Trophoblast cell (in vitro differentiated cells and primary cell): ENCODE measurements around the gene PPP3CB.

ENCODE experiments used
- DNase-seq, 2 donors: peaks; one replicate each; pipeline ENCODE4 v3.0.0-alpha.2; 2016
- H2AFZ ChIP-seq: 2 replicates; pipeline ENCODE4 v1.6.1; 2013; ENCODE audit warnings: low read length, moderate library complexity, mild to moderate bottlenecking; ENCODE audit not compliant: insufficient read depth, poor library complexity
- H2AK5ac ChIP-seq: 2 replicates; pipeline ENCODE4 v1.6.1; 2013; ENCODE audit warnings: mild to moderate bottlenecking, low read length
- H2BK120ac ChIP-seq: 2 replicates; pipeline ENCODE4 v1.6.1; 2013; ENCODE audit warnings: low read length, mild to moderate bottlenecking, moderate library complexity; ENCODE audit not compliant: insufficient read depth, poor library complexity
- H2BK12ac ChIP-seq: 2 replicates; pipeline ENCODE4 v1.6.1; 2013; ENCODE audit warnings: mild to moderate bottlenecking, low read length, moderate library complexity
- H2BK5ac ChIP-seq: 2 replicates; pipeline ENCODE4 v1.6.1; 2013; ENCODE audit warnings: low read length, low read depth, moderate library complexity, mild to moderate bottlenecking; ENCODE audit not compliant: poor library complexity
- H3K14ac ChIP-seq: 2 replicates; pipeline ENCODE4 v1.6.1; 2013; ENCODE audit warnings: mild to moderate bottlenecking, low read length
- H3K18ac ChIP-seq: 2 replicates; pipeline ENCODE4 v1.6.1; 2013; ENCODE audit warnings: mild to moderate bottlenecking, low read length
- H3K23ac ChIP-seq: 2 replicates; pipeline ENCODE4 v1.6.1; 2013; ENCODE audit warnings: low read length
- H3K27ac ChIP-seq: 2 replicates; pipeline ENCODE4 v1.5.1; 2013; ENCODE audit warnings: low read depth, mild to moderate bottlenecking, inconsistent platforms, low read length, moderate library complexity
- H3K27me3 ChIP-seq: 2 replicates; pipeline ENCODE4 v1.6.1; 2013; ENCODE audit warnings: inconsistent platforms, mild to moderate bottlenecking, low read length, moderate library complexity; ENCODE audit not compliant: insufficient read depth
- H3K36me3 ChIP-seq, 2 experiments: 1 replicate in 1 of 2; 2 replicates in 1 of 2; pipeline ENCODE4 v1.6.1; 2013; ENCODE audit warnings: low read length in 2 of 2, mild to moderate bottlenecking in 2 of 2, moderate library complexity in 1 of 2; ENCODE audit not compliant: insufficient read depth in 2 of 2, control insufficient read depth in 1 of 2
- H3K4ac ChIP-seq: 2 replicates; pipeline ENCODE4 v1.6.1; 2013; ENCODE audit warnings: low read depth, mild to moderate bottlenecking, low read length, moderate library complexity
- H3K4me1 ChIP-seq, 2 experiments: 1 replicate in 1 of 2; 2 replicates in 1 of 2; pipeline ENCODE4 v1.6.1; 2013; ENCODE audit warnings: low read length in 2 of 2, mild to moderate bottlenecking in 2 of 2, moderate library complexity in 1 of 2; ENCODE audit not compliant: insufficient read depth in 2 of 2, control insufficient read depth in 1 of 2
- H3K4me2 ChIP-seq: 2 replicates; pipeline ENCODE4 v1.6.1; 2013; ENCODE audit warnings: inconsistent platforms, mild to moderate bottlenecking, low read length, moderate library complexity
- H3K4me3 ChIP-seq: 2 replicates; pipeline ENCODE4 v1.5.1; 2013; ENCODE audit warnings: mild to moderate bottlenecking, low read depth, low read length, inconsistent platforms
- H3K79me1 ChIP-seq: one replicate; pipeline ENCODE4 v1.6.1; 2013; ENCODE audit warnings: low read length
- H3K79me2 ChIP-seq: 2 replicates; pipeline ENCODE4 v1.6.1; 2013; ENCODE audit warnings: low read length, mild to moderate bottlenecking; ENCODE audit not compliant: control insufficient read depth, insufficient read depth, poor library complexity
- H3K9ac ChIP-seq: 2 replicates; pipeline ENCODE4 v1.6.1; 2013; ENCODE audit warnings: mild to moderate bottlenecking, low read length
- H3K9me3 ChIP-seq: 2 replicates; pipeline ENCODE4 v1.6.1; 2013; ENCODE audit warnings: low read depth, mild to moderate bottlenecking, control low read depth, inconsistent platforms, low read length; ENCODE audit not compliant: insufficient read depth
- H4K12ac ChIP-seq: 2 replicates; pipeline ENCODE4 v1.6.1; 2013; ENCODE audit warnings: low read depth, mild to moderate bottlenecking, low read length, moderate library complexity
- H4K8ac ChIP-seq: 2 replicates; pipeline ENCODE4 v1.6.1; 2013; ENCODE audit warnings: low read depth, mild to moderate bottlenecking, low read length, moderate library complexity
- H4K91ac ChIP-seq: one replicate; pipeline ENCODE4 v1.6.1; 2013; ENCODE audit warnings: low read depth, mild to moderate bottlenecking, low read length, moderate library complexity
- WGBS: extraction: QIAGEN DNeasy Blood & Tissue Kit; methylation state at CpG from one replicate; pipeline ENCODE4 v1.1.7; 2013; ENCODE audit warnings: missing lambda C conversion rate; ENCODE audit not compliant: insufficient read length, insufficient coverage; ENCODE audit errors: extremely low coverage; 5-methylcytosine and 5-hydroxymethylcytosine counted together

Gene PPP3CB

GRCh38 chr10:73471226-73471625, 24.6 kb downstream of the PPP3CB start:
- Histone ChIP-seq H4K91ac (no peak overlapping the region), H3K4me2 (no peak overlapping the region), H3K27me3 (no peaks in the 10 kb centered on the region), H3K4me3 (no peak overlapping the region), H2BK120ac (no peak overlapping the region), H3K9me3 (no peaks in the 10 kb centered on the region), H3K27ac (no peak overlapping the region), H3K4ac (no peak overlapping the region), H3K23ac (no peak overlapping the region), H3K36me3 (peaks cover 16 to 17% of the 10 kb centered on the region in 2 experiments), H2BK12ac (no peak overlapping the region), H4K8ac (no peak overlapping the region), H2AK5ac (no peak overlapping the region), H3K18ac (no peak overlapping the region), H3K79me1 (no peaks in the 10 kb centered on the region), H3K79me2 (no peaks in the 10 kb centered on the region), H4K12ac (no peak overlapping the region), H2AFZ (no peak overlapping the region), H3K14ac (no peak overlapping the region), H3K9ac (no peak overlapping the region), H3K4me1 (no peaks in the 10 kb centered on the region), H2BK5ac (no peak overlapping the region)
- no CpG with 5 or more reads among the region's 3 CpGs for WGBS
- DNase-seq = no peak

- H2BK120ac ChIP-seq = no peak overlapping the region
- H3K79me2 ChIP-seq = no peaks in the 10 kb centered on the region
- no peak overlapping the region for H2AFZ ChIP-seq
- no peak overlapping the region for H3K4me2 ChIP-seq
- DNase-seq = no peak
- no peak overlapping the region for H4K8ac ChIP-seq
- H3K36me3 ChIP-seq = peaks cover 16% of the 10 kb centered on the region in 2 experiments
- no peak overlapping the region for H3K18ac ChIP-seq
- H3K27ac ChIP-seq = no peak overlapping the region
- H2BK5ac ChIP-seq = no peak overlapping the region
- no peaks in the 10 kb centered on the region for H3K79me1 ChIP-seq
- no peak overlapping the region for H3K4me3 ChIP-seq
- no peaks in the 10 kb centered on the region for H3K4me1 ChIP-seq
- H4K91ac ChIP-seq = no peak overlapping the region
- no peaks in the 10 kb centered on the region for H3K9me3 ChIP-seq
- H3K9ac ChIP-seq = no peak overlapping the region
- H2BK12ac ChIP-seq = no peak overlapping the region
- H3K14ac ChIP-seq = no peak overlapping the region
- H3K27me3 ChIP-seq = no peaks in the 10 kb centered on the region
- H4K12ac ChIP-seq = no peak overlapping the region
- no peak overlapping the region for H3K23ac ChIP-seq
- no peak overlapping the region for H2AK5ac ChIP-seq
- no peak overlapping the region for H3K4ac ChIP-seq
Observed at GRCh38 chr10:73469579-73469978, 26.2 kb downstream of the PPP3CB start.

DNA sequence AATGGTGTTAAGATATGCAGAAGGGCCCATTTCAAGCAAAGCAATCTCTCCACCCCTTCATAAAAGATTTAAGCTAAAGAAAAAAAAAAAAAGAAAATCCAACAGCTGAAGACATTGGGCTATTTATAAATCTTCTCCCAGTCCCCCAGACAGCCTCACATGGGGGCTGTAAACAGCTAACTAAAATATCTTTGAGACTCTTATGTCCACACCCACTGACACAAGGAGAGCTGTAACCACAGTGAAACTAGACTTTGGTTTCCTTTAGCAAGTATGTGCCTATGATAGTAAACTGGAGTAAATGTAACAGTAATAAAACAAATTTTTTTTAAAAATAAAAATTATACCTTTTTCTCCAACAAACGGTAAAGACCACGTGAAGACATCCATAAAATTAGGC, 28.6 kb downstream of the PPP3CB start:
- Histone ChIP-seq H2BK12ac (no peak overlapping the region), H3K4me2 (no peak overlapping the region), H2BK120ac (no peak overlapping the region), H3K36me3 (peaks cover 12 to 13% of the 10 kb centered on the region in 2 experiments), H3K4me3 (no peak overlapping the region), H3K4me1 (no peaks in the 10 kb centered on the region), H3K27ac (no peak overlapping the region), H3K14ac (no peak overlapping the region), H2AK5ac (no peak overlapping the region), H3K27me3 (no peaks in the 10 kb centered on the region), H4K8ac (no peak overlapping the region), H2BK5ac (no peak overlapping the region), H3K79me1 (no peaks in the 10 kb centered on the region), H4K91ac (no peak overlapping the region), H3K9ac (no peak overlapping the region), H3K4ac (no peak overlapping the region), H4K12ac (no peak overlapping the region), H3K18ac (no peak overlapping the region), H3K79me2 (no peaks in the 10 kb centered on the region), H3K23ac (no peak overlapping the region), H3K9me3 (no peaks in the 10 kb centered on the region), H2AFZ (no peak overlapping the region)
- WGBS = no CpG with 5 or more reads among the region's 2 CpGs
- no peak for DNase-seq

DNA sequence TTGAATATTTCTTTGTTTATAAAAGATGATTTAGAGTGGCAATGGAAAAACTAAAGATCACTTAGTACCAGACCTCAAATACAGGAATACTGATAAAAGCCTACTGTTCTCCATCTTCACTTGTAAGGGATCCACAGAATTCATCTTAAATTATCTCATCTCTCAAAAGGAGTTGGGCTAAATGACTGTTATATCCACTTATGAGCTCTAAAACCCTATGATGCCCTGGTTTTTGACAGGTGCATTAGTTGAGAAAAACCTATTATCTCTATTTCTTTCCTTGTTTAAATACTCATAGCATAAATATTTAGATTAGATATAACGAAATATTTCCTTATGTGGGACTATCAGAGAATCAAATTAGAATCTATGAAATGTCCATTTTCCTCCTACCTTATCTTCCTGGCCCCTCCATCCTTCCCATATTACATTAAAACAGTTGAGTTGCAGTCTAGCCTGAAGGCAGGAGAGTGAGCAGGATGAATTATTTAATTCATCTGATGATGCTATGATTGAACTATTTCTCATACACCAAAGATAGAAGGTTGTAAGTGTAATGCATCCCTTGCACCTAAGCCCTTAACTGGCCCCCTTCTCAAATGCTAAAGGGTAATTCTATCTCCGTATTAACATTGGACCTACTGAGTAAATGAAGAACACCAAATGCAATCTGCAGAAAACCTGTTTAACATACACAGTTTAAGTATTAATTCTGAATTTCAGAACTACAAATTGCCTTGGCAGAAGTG, 29.7 kb downstream of the PPP3CB start:
- Histone ChIP-seq H4K12ac (no peak overlapping the region), H3K23ac (no peak overlapping the region), H4K91ac (no peak overlapping the region), H3K4me1 (no peaks in the 10 kb centered on the region), H3K4me3 (no peak overlapping the region), H3K4me2 (no peak overlapping the region), H3K14ac (no peak overlapping the region), H3K9ac (no peak overlapping the region), H3K27ac (no peak overlapping the region), H3K27me3 (no peaks in the 10 kb centered on the region), H2AFZ (no peak overlapping the region), H3K79me1 (no peaks in the 10 kb centered on the region), H2BK12ac (no peak overlapping the region), H2BK5ac (no peak overlapping the region), H3K9me3 (no peaks in the 10 kb centered on the region), H3K36me3 (peaks cover 12 to 13% of the 10 kb centered on the region in 2 experiments), H3K4ac (no peak overlapping the region), H2AK5ac (no peak overlapping the region), H3K79me2 (no peaks in the 10 kb centered on the region), H3K18ac (no peak overlapping the region), H4K8ac (no peak overlapping the region), H2BK120ac (no peak overlapping the region)
- WGBS = no CpG with 5 or more reads among the region's 2 CpGs
- DNase-seq = no peak
